HT-29 (cell line): ENCODE data around the gene GDPD3. TPM values are rescaled to one million over a fixed set of nuclear protein-coding genes. Genes with fewer than 3 reads are reported as not detected.

Experiments used
- DNase-seq: peaks from one replicate; pipeline ENCODE4 v3.0.0-alpha.2; 2015; ENCODE audit warnings: low spot score
- total RNA-seq: library from RNA; depleted of rRNA; stranded (reverse); fragments of >200 nt; shearing (Covaris generic); gene quantifications from 2 replicates; pipeline ENCODE4 v1.2.3, GENCODE V29; 2014; rRNA removed

GDPD3 gene
- total RNA-seq, 1 experiment from 2014 or later = 1.5 TPM

DNA sequence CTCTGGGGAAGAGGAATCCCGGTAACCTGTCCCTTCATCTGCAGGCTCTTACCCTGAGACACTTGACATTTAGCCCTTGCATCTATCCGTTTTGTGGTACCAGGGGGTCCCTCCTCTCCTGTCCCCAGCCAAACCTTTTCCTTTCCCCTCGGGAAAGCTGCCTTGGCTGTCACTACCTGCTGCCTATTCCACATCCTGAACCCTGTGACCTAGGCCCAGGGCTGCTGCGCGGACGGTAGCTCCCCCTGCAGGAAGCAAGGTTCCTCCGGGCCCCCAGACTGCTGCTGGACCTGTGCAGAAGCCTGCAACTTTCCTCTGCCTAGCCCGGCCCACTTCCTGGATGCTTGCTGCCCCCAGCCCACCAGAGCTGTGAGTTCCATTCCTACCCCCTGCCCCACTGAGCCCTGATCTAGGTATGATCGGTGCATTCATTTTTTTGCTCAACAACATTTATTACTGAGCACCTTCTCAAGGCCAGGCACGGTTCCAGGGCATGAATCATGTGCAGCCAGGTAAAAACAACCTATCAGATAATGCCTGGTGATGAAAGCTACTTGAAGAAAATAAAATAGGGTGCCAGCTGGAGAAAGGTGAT is 58.3 kb downstream of the GDPD3 start:
- DNase-seq = peak; percentile 59

Other genes starting within 250 kb of the GDPD3 start
- 12.3 and 17.8 TPM in 2 replicates for gene SEZ6L2, start 214.0 kb downstream of the GDPD3 start, total RNA-seq
- gene ASPHD1, start 213.0 kb downstream of the GDPD3 start, total RNA-seq = 19.5 and 24.0 TPM in 2 replicates
- gene KCTD13, start 187.3 kb downstream of the GDPD3 start, total RNA-seq = 20.4 and 25.9 TPM in 2 replicates
- gene TMEM219, start 151.5 kb downstream of the GDPD3 start, total RNA-seq = 103 and 110 TPM in 2 replicates
- 56.5 and 56.8 TPM in 2 replicates for gene TAOK2, start 139.7 kb downstream of the GDPD3 start, total RNA-seq
- 21.1 and 23.2 TPM in 2 replicates for gene HIRIP3, start 117.9 kb downstream of the GDPD3 start, total RNA-seq
- 72.2 and 79.2 TPM in 2 replicates for gene INO80E, start 117.3 kb downstream of the GDPD3 start, total RNA-seq
- 0.89 TPM in 1 of 2 replicates, not detected in the other for gene DOC2A, start 102.5 kb downstream of the GDPD3 start, total RNA-seq
- not detected in 2 replicates for gene C16orf92, start 90.3 kb downstream of the GDPD3 start, total RNA-seq
- gene TLCD3B, start 82.3 kb downstream of the GDPD3 start, total RNA-seq = 0.79 TPM in 1 of 2 replicates, not detected in the other
- gene ALDOA, start 47.8 kb downstream of the GDPD3 start, total RNA-seq = 1,983 and 2,051 TPM in 2 replicates
- 215 and 226 TPM in 2 replicates for gene PPP4C, start 37.5 kb downstream of the GDPD3 start, total RNA-seq
- 2.5 and 3.5 TPM in 2 replicates for gene TBX6, start 21.6 kb downstream of the GDPD3 start, total RNA-seq
- gene YPEL3, start 17.3 kb downstream of the GDPD3 start, total RNA-seq = 14.3 and 16.2 TPM in 2 replicates
- gene MAPK3, start 9.7 kb upstream of the GDPD3 start, total RNA-seq = 34.5 and 39.2 TPM in 2 replicates
- 7.6 and 10.1 TPM in 2 replicates for gene CORO1A, start 70.1 kb upstream of the GDPD3 start, total RNA-seq
- 143 and 216 TPM in 2 replicates for gene BOLA2B, start 80.1 kb upstream of the GDPD3 start, total RNA-seq
- 81.6 and 97.9 TPM in 2 replicates for gene SLX1A, start 80.3 kb upstream of the GDPD3 start, total RNA-seq
- gene SULT1A3, start 85.7 kb upstream of the GDPD3 start, total RNA-seq = 7.5 and 14.0 TPM in 2 replicates
- 0.39 and 1.0 TPM in 2 replicates for gene NPIPB13, start 134.9 kb upstream of the GDPD3 start, total RNA-seq
- 42.8 and 49.4 TPM in 2 replicates for gene CD2BP2, start 241.8 kb upstream of the GDPD3 start, total RNA-seq